Glutamatergic neuron (in vitro differentiated cells): Measurements from ENCODE around the gene UBE2H. TPM values are rescaled to one million over a fixed set of nuclear protein-coding genes. Genes with fewer than 3 reads are reported as not detected.

Source experiments
- DNase-seq: peaks from one replicate; pipeline ENCODE4 v3.0.0; 2022
- H3K27ac Mint-ChIP-seq: one replicate; pipeline ENCODE4 v1.8.0; 2020; ENCODE audit warnings: mild to moderate bottlenecking, mixed read lengths, inconsistent platforms; ENCODE audit not compliant: unreplicated experiment
- H3K27me3 Mint-ChIP-seq: one replicate; pipeline ENCODE4 v1.8.0; 2020; ENCODE audit warnings: mild to moderate bottlenecking, moderate library complexity, mixed read lengths, inconsistent platforms; ENCODE audit not compliant: unreplicated experiment
- H3K36me3 Mint-ChIP-seq: one replicate; pipeline ENCODE4 v1.8.0; 2020; ENCODE audit warnings: mild to moderate bottlenecking, mixed read lengths, inconsistent platforms; ENCODE audit not compliant: unreplicated experiment
- H3K4me1 Mint-ChIP-seq: one replicate; pipeline ENCODE4 v1.8.0; 2020; ENCODE audit warnings: mild to moderate bottlenecking, low read depth, mixed read lengths, inconsistent platforms; ENCODE audit not compliant: unreplicated experiment
- H3K4me3 Mint-ChIP-seq: one replicate; pipeline ENCODE4 v1.8.0; 2020; ENCODE audit warnings: mild to moderate bottlenecking, mixed read lengths, inconsistent platforms; ENCODE audit not compliant: unreplicated experiment
- H3K9me3 Mint-ChIP-seq: one replicate; pipeline ENCODE4 v1.8.0; 2020; ENCODE audit warnings: mild to moderate bottlenecking, moderate library complexity, mixed read lengths, inconsistent platforms; ENCODE audit not compliant: unreplicated experiment
- CTCF ChIP-seq: fragments of 200-600 bp; sonication (generic); IDR thresholded peaks from one replicate; pipeline ENCODE4 v1.5.0; 2021; ENCODE audit not compliant: partially characterized antibody, unreplicated experiment
- total RNA-seq: library from RNA; stranded (reverse); fragmentation: NEBNext Ultra II Directional; extraction: Animal tissue kit (Norgen Biotek cat#: 25700); gene quantifications from one replicate; pipeline ENCODE4 v1.2.1, GENCODE V29; 2021; ENCODE audit not compliant: unreplicated experiment

UBE2H gene
- total RNA-seq, 1 donor from 2014 or later, result 100 TPM

GRCh38 chr7:129950933-129951225, 1.9 kb downstream of the UBE2H start:
- peaks cover 13% of the 10 kb centered on the region for H3K27me3 Mint-ChIP-seq
- TF ChIP-seq CTCF, result no peak
- DNase-seq, result no peak
- peaks cover 4% of the 10 kb centered on the region for H3K4me1 Mint-ChIP-seq
- H3K9me3 Mint-ChIP-seq, result peaks cover 14% of the 10 kb centered on the region
- H3K36me3 Mint-ChIP-seq, result no peaks in the 10 kb centered on the region
- H3K27ac Mint-ChIP-seq, result no peak overlapping the region
- H3K4me3 Mint-ChIP-seq, result no peak overlapping the region

GRCh38 chr7:129950191-129950932, 2.4 kb downstream of the UBE2H start:
- peaks cover 14% of the 10 kb centered on the region for H3K9me3 Mint-ChIP-seq

GRCh38 chr7:129949292-129950133, 3.2 kb downstream of the UBE2H start:
- no peak overlapping the region for H3K4me3 Mint-ChIP-seq
- no peak overlapping the region for H3K27ac Mint-ChIP-seq
- DNase-seq, result no peak
- peaks cover 16% of the 10 kb centered on the region for H3K9me3 Mint-ChIP-seq
- TF ChIP-seq CTCF, result no peak
- H3K27me3 Mint-ChIP-seq, result peaks cover 13% of the 10 kb centered on the region
- peaks cover 6% of the 10 kb centered on the region for H3K4me1 Mint-ChIP-seq
- H3K36me3 Mint-ChIP-seq, result no peaks in the 10 kb centered on the region

More at GRCh38 chr7:129950191-129950932, 2.4 kb downstream of the UBE2H start:
- Mint-ChIP-seq H3K4me1 (peaks cover 4% of the 10 kb centered on the region), H3K36me3 (no peaks in the 10 kb centered on the region), H3K4me3 (no peak overlapping the region), H3K27ac (no peak overlapping the region), H3K27me3 (peaks cover 13% of the 10 kb centered on the region)
- TF ChIP-seq CTCF, result no peak
- DNase-seq, result no peak

GRCh38 chr7:129948877-129949291, 3.9 kb downstream of the UBE2H start:
- Mint-ChIP-seq H3K9me3 (peaks cover 17% of the 10 kb centered on the region), H3K27me3 (peaks cover 13% of the 10 kb centered on the region), H3K4me3 (no peak overlapping the region), H3K36me3 (no peaks in the 10 kb centered on the region), H3K27ac (no peak overlapping the region), H3K4me1 (peaks cover 6% of the 10 kb centered on the region)
- DNase-seq, result peak; percentile 86
- TF ChIP-seq CTCF, result no peak

GRCh38 chr7:129948338-129948737, 4.4 kb downstream of the UBE2H start:
- Mint-ChIP-seq H3K4me3 (peak overlapping the region; percentile 15), H3K36me3 (no peaks in the 10 kb centered on the region), H3K4me1 (peaks cover 6% of the 10 kb centered on the region), H3K27ac (no peak overlapping the region), H3K9me3 (peaks cover 17% of the 10 kb centered on the region), H3K27me3 (peaks cover 13% of the 10 kb centered on the region)
- no peak for DNase-seq
- no peak for TF ChIP-seq CTCF
